T47D (cell line): ENCODE data around the gene ZBTB9.

ENCODE experiments used
- DNase-seq, 2 experiments: peaks; one replicate each; pipeline versions ENCODE4 v3.0.0 to v3.0.0-alpha.2; 2011 to 2012; ENCODE audit warnings: low read depth in 1 of 2, low spot score in 1 of 2
- JUND ChIP-seq: IDR thresholded peaks from 2 replicates; pipeline ENCODE4 v1.6.1; 2012; ENCODE audit warnings: low read depth
- in situ Hi-C: cut with HindIII; loops from 2 replicates; pipeline ENCODE4 v1.10.0; 2016; ENCODE audit warnings: low sequenced_read_pairs, low pct_unique_long_range_greater_than_20kb

Gene ZBTB9

DNA sequence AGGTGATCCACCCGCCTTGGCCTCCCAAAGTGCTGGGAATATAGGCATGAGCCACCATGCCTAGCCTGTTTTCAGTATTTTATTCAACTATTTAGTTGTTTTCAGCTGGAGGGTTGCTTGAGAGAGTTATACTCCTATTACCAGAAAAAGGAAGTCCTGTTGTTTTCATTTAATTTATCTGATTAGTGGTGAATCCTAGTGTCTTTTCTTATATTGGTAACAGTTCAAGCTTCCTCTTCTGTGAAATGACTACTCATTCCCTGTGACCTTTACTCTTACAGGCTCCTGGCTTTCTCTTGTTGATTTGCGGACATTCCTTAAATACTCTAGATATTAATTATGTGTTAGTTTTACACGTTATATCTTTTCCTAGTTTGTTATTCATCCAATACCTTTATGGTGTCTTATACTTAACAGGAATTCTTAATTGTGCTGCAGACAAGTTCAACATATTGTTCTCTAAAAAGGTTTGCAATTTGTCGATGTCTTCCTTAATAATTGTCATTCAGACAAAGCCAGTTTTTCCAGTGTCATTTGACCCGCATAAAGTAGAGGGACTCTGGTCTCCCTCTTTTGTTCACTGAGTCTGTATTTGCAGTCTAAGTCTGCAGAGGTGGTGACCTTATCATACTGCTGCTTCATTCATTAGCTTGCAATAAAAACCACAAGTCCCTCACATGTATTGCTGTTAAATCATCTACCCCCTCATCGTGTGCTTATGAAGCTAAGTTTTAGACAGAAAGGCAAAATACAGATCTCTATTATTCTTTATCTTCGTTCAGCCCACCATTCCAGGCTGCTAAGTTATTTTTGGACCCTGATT is 51.4 kb downstream of the ZBTB9 start:
- TF ChIP-seq JUND = no peak
- in situ Hi-C loops = no loop called here
- peak in 1 of 2 experiments; percentile 24 for DNase-seq
